Measurements from ENCODE around the gene TP63.

Gene TP63

GRCh38 chr3:189776149-189776824, 145.1 kb downstream of the TP63 start:
- DNase-seq (ENCODE audit: low spot score) = no peak

GRCh38 chr3:189778340-189778950, 147.3 kb downstream of the TP63 start:
- no peak for DNase-seq (ENCODE audit: low spot score)

- DNase-seq (ENCODE audit: low spot score) = no peak
These were observed 148.0 kb downstream of the TP63 start for GRCh38 chr3:189779166-189779565.

- DNase-seq (ENCODE audit: low spot score) = no peak
These were observed 149.5 kb downstream of the TP63 start for GRCh38 chr3:189780546-189781270.

DNA sequence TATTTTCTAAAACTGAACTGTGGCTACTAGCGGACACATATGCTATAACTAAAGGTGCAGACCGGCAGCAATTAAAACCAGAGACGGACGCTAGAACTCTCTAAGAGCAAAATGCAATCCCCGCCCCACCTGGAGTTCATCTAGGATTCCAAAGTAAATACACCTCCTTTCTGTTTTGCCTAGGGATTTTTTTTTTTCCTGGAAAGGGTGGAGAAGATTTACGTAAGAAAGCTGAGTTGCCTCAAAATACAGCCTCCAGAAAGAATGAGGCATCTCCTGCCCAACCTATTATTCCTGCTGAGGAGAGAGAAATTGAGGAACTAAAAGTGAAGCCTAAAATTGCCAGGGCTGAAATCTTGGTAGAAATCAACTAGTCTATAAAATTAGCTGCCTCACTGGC, 150.2 kb downstream of the TP63 start:
- no peak for DNase-seq (ENCODE audit: low spot score)

- DNase-seq (ENCODE audit: low spot score) = no peak
These were observed 155.4 kb downstream of the TP63 start for GRCh38 chr3:189786479-189787064.

DNA sequence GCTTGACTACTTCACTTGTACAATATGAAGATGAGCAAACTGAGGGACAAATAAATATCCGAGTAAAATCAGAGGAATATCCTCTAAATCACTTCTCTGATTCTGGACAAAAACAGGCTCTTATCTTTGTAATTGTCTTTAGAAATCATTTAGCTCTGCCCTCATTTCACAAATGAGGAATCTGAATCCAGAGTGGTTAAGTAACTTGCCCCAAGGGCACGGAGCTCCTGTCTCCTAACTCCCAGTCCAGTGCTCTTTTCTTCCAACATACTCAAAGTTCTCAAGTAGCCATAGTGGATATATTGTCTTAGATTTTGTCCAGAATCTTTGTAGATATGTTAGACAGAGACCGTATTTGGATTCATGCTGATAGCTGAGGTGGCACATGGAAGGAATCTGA, 156.0 kb downstream of the TP63 start:
- no peak for DNase-seq (ENCODE audit: low spot score)

DNA sequence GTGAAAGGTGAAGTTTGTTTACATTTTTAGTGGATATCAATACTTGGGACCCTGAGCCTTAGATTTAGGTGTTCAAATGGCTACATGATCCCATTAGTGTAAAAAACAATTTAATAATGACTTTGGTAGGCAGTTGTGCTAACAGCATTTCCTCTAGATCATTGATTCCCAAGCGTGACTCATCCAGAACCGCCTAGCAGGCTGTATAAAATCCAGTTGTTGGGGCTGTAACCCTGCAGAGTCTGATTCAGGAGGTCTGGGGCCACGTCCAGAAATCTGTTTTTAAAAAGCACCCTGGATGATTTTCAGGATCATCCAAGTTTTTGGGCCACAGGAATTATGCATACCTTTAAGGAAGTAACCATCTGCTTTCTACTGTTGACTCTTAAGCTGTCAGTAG, 156.4 kb downstream of the TP63 start:
- no peak for DNase-seq (ENCODE audit: low spot score)

- no peak for DNase-seq (ENCODE audit: low spot score)
These were observed 158.2 kb downstream of the TP63 start for GRCh38 chr3:189789432-189789831.

DNA sequence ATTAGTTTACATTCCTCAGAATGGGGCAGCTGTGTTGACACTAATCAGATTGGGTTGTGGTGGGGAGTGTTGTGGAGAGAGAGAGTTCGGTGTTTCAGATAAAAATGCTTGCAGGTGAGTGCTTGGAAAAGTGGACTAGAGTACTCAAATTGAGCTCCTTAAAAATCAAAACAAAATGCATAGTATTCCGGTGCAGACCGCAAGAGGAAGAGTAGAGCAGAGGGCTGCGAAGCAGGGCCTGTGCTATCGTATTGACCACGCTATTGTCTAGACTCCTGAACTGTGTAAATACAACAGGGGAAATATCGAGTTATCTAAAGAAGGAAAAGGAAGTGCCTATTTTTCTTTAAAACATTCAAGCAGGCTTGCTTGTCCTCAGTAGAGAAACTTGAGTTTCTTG, 159.5 kb downstream of the TP63 start:
- DNase-seq (ENCODE audit: low spot score) = no peak

GRCh38 chr3:189792046-189792929, 161.1 kb downstream of the TP63 start:
- DNase-seq (ENCODE audit: low spot score) = no peak

GRCh38 chr3:189794518-189794917, 163.3 kb downstream of the TP63 start:
- no peak for DNase-seq (ENCODE audit: low spot score)

GRCh38 chr3:189797103-189797750, 166.0 kb downstream of the TP63 start:
- DNase-seq (ENCODE audit: low spot score) = no peak

DNA sequence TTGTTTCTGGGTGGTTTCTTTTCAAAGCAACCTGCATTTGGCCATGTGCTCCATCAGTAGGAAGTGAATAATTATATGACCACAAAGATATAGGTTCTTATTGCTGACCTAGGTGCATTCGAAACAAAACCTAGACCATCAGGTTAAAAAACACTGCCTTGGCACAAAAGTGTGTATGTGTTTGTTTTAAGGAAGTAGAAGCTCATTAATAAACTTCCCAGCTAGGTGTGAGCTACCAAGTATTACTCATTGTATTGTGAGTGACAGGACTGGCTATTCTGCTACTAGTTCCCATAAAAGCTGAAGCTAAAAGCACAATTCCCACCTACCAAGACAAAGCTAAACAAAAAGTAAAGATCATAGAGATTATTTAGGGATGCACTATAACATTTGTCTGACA, 168.2 kb downstream of the TP63 start:
- DNase-seq (ENCODE audit: low spot score) = no peak

DNA sequence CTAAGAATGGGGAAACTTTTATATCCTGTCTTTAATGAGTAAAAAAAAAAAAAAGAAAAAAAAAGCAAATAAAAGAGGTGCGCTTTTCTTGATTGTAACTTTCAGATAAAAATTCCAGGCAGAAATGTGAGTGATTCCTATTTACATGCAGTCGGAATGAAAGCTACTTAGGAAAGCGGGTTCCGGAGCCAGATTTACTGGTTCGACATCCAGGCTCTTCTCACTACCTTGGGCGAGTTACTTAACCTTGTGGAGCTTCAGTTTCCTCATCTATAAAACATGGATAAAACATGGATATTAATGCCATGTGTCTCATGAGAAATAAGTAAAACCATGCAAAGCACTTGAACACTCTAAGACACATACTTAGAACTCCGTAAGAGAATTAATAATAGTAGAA, 169.2 kb downstream of the TP63 start:
- DNase-seq (ENCODE audit: low spot score) = no peak

DNA sequence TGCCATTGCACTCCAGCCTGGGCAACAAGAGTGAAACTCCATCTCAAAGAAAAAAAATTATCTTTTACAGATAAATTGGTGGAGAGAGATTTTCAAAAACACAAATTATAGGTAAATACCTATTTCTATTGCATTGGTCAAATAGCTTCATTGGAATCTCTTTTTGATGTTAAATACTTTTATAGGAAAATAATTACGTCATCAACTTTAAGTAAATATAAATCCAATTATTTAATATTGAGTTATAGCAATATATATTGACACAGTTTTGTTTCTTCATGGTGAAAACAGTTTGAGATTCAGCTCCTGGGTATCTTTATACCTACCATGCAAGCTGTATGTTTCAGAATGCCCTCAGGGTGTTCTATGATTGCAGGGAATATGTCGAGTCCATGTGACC, 172.1 kb downstream of the TP63 start:
- DNase-seq (ENCODE audit: low spot score) = no peak

DNA sequence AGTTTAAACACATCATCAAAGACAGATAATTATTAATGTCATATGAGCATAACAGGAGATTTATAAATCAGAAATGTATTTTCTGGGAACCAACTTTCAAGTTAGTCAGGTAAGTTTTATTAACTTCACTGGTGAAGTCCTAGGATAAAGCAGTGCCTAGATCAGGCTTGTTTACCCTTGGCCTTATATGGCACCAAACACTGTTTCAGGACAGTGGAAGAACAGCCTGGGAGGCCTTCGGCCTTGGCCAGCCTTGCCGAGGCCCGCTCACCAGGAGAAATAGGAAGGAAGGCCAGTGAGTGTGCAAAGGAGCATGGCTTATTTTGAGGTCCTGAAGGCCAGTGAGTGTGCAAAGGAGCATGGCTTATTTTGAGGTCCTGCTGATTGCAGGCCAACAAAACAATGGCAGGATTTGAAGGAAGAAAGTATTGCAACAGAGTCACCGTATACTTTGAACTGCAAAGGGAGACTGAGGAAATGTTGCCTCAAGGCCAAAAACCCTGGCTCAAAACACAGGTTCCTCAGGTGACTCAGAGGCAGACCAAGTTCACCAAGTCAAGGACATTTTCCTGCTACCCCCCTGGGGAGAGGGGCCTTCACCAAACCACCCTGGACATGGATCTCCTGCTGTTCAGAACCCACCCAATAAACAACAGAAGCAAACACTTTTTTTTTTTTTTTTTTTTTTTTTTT, 174.3 kb downstream of the TP63 start:
- DNase-seq (ENCODE audit: low spot score) = no peak

- DNase-seq (ENCODE audit: low spot score) = no peak
These were observed 175.2 kb downstream of the TP63 start for GRCh38 chr3:189806171-189806951.

DNA sequence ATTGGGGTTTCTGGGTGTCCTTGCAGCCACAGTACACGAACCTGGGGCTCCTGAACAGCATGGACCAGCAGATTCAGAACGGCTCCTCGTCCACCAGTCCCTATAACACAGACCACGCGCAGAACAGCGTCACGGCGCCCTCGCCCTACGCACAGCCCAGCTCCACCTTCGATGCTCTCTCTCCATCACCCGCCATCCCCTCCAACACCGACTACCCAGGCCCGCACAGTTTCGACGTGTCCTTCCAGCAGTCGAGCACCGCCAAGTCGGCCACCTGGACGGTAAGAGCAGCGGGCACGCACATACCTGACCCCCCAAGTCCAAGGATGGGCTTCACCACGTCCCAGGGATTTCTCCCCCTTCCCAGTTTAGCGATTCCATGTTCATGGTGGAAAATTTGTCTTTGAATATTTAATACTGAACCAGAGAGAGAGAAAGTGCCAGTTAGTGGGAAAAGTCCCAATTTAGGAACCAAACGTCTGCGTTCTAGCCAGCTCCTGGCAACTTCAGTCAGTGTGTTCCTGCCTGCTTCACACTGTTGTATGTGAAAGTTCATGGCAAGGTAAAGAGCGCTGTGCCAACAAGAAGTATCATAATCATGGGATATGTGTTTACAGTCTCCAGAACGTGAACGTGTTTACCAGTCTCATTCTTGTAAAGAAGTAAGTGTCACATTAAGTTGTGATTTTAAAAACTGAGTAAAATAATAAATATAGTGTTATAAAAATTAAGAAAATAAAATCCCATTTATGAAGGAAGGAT, 177.2 kb downstream of the TP63 start:
- no peak for DNase-seq (ENCODE audit: low spot score)
